ENCODE measurements around the gene GATA6.
"Not testable (repeated sequence)": the region's sequence is repeated elsewhere in the genome, so short reads cannot be mapped to it uniquely, and the experiment has no call there.

GATA6 gene

DNA sequence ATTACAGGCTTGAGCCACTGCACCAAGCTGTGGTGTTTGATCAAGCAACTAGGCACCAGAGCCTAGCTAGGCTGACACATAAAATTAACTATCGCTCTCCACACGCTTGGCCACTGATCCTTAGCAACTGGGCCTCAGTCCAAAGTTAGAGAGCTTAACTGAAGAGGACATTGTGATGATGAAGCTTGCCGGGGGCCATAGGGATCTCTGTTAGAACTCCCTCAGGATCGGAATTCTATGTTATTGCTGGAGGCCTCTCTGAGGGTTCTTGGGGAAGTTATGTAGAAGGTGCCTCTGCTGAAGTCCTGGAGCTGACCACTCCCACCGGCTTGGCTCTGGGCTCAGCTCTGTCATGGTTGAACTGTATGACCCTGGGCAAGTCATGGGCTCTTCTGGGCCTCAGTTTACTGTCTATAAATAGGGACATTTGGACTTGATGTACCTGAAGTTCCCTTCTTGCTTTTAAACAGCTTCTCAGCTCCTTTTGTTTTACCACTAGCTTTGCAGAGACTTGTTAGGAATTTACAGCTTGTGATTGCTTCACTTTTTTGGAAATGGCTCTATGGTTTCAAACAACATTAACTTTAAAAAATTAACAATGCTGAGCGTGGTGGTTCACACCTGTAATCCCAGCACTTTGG is 44.1 kb downstream of the GATA6 start:
- no peak for DNase-seq

DNA sequence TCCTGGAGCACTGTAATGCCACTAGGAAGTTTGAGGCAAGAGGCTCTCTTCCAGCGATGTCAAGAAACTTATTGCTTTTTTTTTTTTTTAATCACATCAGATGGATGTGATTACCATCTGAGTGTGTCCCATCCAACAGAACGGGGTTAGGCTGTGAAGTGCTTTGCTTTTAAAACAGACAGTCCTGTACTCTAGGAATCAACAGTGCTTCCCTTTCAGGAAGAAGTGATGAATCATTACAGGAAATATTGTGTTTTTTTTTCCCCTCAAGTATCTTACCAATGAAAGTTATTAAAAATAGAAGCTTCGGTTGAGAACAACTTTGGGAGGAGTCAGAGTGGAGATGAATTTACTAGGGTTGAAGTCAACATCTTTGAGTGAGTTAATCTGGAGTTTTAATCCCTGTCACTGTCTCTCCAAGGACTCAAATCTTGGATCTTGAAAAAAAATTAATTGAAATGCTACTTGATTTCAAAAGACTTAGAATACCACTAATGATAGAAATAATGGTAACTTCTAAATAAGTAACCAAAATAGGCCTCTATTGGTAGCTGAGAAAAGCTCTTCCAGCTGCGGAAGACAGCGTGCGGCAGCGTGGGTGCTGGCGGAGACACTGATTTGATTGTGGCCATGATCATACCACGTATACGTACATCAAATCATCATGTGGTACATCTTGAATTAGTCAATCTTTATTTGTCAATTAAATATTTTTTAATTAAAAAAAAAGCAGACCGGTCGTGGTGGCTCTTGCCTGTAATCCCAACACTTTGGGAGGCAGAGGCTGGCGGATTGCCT is 45.5 kb downstream of the GATA6 start:
- no peak for DNase-seq

DNA sequence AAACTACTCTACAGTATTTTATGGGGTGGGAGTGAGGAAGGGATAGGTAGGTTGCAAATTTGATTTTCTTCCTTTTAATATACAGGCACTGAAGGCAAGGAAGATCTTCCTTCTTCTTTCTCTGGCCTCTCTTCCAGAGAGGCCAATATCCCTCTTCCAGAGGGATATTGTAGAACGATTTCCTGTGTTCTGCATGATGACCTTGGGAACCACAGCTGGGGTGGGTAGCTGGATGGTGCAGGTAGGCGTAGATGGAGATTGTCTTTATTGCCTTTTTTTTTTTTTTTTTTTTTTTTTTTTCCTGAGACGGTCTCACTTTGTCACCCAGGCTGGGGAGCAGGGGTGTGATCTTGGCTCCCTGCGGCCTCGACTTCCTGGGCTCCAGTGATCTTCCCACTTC is 49.4 kb downstream of the GATA6 start:
- DNase-seq = no peak

DNA sequence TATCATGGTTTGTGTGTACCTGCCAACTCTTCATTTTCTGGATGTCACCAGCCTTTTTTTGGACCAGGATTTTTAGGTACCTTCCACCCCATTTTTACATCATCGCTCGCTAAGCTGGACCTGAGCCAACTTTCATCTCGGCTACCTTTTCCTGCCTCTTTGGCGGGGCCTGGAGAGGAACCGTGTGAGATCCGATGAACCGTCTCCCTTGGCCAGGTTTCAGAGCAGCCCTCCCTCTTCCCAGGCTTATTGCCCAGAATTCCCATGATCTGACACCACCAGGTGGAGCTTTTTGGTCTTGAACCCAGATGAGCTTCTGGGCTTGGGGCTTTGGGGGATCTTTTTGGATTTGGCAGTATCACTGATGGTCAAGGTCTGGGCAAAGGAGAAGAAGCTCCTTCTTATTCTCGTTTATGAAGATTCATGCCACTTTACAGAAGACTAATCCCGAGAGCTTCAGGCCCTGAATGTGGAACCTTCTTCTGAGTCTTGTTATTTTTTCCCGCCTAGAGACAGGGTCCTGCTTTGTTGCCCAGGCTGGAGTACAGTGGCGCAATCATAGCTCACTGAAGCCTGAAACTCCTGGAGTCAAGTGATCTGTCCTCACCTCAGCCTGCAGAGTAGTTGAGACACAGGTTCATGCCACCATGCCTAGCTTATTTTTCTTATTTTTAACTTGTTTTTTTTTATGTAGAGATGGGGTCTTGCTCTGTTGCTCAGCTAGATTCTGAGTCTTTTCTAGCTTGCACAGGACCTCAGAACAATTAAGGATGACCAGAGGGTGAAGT is 50.4 kb downstream of the GATA6 start:
- DNase-seq = no peak

DNA sequence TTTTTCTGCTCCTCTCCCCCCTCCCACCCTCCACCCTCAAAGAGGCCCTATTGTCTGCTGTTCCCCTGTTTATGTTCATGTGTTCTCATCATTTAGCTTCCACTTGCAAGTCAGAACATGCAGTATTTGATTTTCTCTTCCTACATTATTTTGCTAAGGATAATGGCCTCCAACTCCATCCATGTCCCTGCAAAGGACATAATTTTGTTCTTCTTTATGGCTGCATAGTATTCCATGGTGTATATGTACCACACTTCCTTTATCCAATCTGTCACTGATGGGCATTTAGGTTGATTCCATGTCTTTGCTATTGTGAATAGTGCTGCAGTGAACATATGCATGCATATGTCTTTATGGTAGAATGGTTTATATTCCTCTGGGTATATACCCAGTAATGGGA is 51.2 kb downstream of the GATA6 start:
- not testable (repeated sequence) for DNase-seq

DNA sequence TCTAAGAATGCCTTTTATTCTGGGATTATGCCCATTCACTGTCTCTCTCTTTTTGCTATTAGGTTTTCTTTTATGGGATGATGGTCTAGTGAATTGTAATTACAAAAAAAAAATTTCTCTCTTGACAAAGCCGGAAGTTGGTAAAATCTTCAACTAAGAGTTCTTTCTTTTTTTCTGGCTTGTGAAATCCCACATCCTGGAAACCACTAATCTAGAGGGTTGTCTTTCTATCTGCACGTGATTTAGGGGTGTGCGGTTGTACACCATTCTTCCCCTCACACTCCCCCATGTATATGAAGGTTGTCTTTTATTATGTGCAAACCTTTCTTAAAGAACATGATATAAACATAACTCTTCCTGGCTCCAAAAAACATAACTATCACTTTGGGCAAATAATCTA is 52.0 kb downstream of the GATA6 start:
- no peak for DNase-seq

DNA sequence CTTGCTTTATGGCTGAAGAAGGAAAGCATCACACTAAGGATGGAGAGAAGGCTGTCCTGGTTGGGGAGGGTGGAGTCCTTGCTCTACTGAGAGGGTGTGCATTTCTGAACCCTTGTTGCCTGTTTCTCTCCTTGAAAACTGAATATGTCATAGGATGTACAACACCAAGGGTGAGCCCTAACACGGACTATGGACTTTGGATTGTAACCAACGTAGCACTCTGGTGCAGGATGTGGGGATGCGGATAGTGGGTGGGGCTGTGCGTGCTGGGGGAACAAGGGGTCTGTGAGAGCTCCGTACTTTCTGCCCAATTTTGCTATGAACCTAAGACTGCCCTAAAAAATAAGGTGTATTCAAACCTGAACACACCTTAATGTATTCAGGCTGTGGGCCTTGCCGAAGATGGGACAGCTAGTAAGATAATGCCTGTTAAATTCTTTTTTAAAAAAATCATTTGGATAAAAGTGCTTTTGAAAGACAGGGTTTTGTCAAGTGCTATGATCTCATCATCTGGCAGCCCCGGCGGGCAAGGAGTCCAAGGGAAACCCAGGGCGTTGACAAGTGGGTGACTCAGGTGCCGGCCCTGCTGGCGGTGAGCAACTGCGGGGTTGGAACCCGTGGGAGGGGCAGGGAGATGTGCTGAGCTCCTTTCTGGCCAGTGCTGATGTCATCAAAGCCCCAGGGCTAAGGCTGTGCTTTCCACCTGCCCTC is 54.0 kb downstream of the GATA6 start:
- no peak for DNase-seq

DNA sequence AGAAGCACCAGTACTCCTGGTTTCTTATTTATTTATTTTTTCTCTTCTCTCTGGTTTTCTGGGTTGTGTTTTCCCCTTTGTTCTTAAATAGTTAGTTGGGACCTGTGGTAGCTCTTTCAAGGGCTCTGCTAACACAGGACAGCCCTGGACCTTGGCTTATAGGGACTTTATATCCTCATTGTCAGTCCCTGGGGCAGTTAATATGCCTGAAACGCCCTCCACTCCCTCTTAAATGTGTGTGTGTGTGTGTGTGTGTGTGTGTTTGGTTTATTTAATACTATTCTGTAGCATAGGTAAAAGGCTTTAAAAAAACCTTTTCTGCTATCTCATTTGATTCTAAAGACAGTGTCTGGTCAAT is 54.6 kb downstream of the GATA6 start:
- no peak for DNase-seq

DNA sequence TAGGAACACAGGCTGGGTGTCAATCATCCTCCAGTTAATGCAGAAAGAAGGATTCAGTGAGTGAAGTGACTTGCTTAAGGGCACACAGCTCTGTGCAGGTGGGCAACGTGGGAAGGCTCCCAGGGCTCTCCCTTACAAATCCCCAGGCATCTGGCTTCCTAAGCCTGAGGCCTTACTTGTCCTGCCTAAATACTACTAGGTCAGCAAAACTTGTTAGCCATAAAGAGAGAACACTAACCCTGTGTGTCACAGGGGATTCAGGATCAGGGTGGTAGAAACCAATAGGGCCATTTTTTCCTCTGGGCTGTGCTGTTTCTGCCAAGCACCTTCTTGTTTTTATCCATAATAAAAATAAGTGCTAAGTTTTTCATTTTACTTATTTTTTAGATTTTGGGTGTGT is 55.0 kb downstream of the GATA6 start:
- DNase-seq = no peak

DNA sequence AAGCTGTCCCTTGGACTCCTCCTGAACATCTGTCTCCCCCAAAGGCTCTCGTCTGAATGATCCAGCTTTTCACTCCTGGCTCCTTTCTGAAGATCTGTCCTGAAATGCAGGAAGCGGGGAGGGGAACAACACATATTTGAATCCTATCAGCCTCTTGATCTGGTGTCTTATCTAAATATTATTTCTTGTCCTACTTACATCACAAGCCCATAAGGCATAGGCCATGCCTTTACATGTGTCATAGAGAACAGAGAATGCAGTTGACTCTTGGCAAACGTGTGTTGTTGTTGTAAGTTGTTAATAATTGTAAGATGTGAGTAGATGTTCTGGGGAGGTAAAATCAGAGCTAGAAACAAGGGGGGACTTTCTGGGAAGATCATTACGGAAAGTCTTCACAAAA is 57.4 kb downstream of the GATA6 start:
- DNase-seq = no peak

DNA sequence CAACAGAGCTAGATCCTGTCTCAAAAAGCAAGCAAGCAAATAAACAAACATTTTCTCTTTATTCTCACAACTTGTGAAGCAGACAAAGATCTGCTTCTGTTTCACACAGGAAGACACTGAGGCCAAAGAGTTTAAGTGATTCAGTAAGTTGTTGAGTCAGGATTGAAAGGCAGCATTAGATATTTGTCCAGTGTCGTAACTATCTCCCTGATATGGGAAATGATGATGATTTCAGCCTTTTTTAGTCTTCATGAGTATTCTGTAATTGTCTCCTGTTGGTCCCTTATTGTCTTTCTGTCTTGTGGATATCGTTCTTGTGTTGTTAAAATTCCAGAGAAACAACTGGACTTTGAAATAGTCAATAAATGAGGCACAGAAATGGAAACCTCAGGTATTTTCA is 59.6 kb downstream of the GATA6 start:
- DNase-seq = no peak

DNA sequence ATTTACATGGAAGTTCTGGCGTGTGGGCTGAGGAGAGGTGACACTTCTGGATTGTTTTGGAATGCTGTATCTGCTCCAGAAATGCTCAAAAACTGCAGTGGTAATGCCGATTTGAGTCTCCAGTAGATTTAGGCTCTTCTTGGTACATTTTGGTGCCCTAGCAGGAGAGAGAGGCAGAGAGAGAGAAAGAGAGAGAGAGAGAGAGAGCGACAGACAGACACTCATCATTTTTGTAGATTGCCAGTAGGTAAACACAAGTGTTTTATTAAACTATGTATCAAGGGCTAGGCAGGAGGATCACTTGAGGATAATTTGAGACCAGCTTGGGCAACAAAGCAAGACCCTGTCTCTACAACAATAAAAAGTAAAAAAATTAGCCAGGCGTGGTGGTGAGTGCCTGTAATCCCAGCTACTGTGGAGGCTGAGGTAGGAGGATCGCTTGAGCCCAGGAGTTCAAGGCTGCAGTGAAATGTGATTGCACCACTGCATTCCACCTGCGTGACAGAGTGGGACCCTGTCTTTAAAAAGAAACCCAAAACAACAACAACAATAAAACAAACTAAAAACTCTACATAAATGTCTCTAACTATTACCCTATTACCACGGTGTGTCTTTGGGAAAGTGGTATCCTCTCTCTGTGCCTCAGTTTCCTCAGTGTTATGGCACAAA is 60.2 kb downstream of the GATA6 start:
- no peak for DNase-seq

DNA sequence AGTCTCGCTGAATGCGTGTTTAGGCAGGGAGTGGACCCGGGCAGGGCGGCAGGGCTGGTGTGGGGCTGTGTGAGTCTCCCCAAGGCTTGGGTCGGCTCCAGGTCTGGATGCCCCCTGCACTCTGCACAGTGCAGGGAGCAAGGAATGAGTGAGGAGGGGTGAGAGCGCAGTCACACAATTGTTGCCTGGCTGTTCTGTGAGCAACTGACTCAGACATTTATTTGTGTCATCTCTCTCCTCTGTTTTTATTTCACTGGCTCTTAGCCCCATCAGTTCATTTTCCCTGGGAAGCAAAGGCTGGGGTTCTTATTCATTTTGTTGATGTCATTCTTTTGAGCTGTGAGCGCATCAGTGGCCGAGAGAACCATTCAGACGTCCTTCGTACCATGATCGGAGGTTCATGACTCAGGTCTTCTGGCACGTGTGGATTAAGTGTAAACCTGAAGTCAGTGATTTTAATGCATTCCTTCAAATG is 61.1 kb downstream of the GATA6 start:
- no peak for DNase-seq

DNA sequence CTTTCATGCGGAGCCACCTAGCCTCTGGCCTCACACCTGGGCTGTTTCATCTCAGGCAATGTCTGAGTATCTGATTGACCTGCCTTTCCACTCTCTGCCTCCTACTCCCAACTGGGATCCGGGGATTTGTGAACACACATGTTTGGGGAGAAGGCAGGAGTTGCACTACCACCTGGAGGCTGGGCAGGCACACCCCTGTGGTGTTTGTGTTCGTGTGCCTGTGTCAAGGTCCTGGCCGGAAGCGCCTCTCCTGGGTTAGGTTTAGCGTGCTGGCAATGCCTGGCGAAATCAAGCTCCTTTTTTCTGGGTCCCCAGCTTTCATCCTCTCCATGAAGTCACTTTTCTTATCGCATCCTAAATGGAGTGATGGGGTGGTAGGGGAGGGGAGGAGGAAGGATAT is 63.9 kb downstream of the GATA6 start:
- no peak for DNase-seq

DNA sequence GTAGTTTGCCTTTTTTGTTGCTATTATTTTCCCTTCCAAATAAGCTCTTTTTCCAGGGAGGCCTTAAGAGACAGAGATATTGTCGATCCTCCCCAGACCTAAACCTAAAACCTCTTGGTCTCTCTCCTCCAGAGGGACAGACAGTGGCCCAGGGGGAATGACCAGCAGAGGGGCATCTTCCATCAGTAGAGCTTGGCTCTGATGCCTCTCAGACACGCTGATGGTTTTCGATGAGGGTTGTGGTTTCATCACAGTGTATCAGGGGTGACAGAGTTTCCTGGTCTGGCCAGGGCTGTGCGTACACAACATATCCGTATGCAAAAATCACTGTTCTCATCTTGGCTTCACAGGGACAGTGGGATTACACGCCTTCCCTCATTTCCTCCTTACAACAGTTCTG is 68.6 kb downstream of the GATA6 start:
- DNase-seq = no peak

DNA sequence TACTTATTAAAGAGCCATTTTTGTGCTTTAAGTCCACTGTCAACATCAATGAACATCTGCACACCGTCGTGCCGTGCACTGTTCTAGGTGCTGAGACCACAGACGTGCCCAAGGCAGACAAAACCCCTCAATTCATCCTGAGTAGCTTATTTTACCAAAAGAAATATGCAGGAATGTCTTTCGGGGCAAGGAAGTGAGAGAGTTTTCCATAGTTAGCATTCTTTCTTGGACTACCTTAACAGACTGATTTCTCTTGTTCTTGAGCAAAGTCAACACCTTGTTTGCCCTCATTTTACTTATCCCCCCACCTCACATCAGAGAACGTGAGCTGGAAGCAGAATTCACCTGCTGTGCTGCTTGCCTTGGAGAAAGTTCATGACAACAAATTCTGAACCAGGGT is 69.3 kb downstream of the GATA6 start:
- DNase-seq = no peak

DNA sequence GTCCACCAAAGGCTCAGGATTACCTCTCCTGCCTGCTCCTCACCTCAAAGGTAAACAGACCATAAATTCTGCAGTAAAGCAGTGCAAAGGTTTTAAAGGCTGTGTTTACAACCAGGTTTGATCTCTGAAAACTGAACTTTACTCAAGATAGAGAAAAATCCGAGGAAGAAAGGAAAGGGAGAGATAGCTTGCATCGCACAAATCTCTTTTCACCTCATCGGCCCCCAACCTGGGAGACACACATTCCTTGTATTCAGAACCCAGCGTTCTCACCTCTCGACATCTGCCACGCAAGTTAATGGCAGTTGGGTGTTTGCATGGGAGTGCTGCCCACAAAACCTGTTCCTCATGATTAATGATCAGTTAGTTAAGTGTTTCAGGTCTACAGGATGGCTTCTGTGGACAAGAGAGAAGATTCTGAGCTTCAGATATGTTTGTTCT is 72.6 kb downstream of the GATA6 start:
- no peak for DNase-seq

DNA sequence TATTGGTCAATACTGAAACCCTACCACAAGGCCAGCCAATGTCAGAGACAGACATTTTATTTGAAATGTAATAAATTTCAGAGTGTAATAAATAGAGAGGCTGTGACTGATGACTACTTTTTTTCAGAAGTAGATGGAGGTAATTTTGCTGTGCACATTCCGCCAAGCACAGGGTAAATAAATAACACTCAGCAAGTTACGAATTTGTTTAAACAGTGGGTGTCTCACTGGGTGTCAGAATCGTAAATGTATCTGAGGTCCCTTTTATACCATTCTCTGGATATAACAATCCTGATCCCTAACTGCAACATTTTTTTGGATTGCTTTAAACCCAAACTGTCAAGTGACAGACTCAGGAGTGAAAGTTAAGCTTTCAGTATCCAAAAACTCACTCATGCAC is 74.1 kb downstream of the GATA6 start:
- DNase-seq = no peak

DNA sequence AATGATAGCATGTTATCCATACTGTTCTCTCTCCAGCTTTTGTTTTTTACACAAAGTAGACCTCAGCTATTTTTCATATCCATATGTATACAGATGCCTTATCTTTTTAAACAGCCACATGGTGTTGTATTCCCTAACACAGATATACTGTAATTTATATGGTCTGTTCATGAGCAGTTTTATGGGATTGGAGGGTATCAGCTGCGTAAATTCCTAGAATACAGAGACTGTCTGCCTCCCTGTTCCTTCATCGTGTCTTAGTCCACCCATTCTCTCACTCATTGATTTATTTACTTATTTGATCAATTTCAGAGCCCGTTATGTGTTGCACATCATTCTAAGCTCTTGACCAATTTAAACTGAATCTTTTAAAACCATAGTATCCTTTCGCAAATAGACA is 80.6 kb downstream of the GATA6 start:
- no peak for DNase-seq

DNA sequence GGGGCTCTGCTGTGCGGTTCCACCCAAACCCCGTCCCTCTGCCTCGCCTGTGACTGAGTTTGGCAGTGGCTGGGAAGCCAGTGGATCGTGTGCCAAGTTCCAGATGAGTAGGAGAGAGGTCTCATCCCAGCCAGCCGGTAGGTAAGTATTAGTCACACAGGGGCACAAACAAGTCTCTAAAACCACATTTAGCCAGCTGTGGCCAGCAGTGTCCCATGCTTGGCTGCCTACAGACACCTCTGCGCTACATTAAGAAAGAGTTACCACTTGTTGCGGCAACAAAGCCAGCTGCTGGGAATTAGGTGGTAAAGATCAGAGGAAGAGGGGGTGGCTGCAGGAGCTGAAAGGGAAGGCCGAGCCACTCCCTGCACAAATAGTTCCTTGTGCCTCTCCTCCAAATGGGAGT is 81.2 kb downstream of the GATA6 start:
- no peak for DNase-seq

Measured in NCI-H2227 treated with DMSO at 0.1 percent for 48 hours (cell line).